NOMO-1 treated with DMSO at 0.1 percent for 48 hours (cell line): Measurements from ENCODE around the gene TBC1D12.
"Not testable (repeated sequence)": the region's sequence is repeated elsewhere in the genome, so short reads cannot be mapped to it uniquely, and the experiment has no call there.

Experiments
- DNase-seq: peaks from one replicate; lab custom pipeline; 2025; ENCODE audit not compliant: unreplicated experiment; lab: John Stamatoyannopoulos, UW

Gene TBC1D12

DNA sequence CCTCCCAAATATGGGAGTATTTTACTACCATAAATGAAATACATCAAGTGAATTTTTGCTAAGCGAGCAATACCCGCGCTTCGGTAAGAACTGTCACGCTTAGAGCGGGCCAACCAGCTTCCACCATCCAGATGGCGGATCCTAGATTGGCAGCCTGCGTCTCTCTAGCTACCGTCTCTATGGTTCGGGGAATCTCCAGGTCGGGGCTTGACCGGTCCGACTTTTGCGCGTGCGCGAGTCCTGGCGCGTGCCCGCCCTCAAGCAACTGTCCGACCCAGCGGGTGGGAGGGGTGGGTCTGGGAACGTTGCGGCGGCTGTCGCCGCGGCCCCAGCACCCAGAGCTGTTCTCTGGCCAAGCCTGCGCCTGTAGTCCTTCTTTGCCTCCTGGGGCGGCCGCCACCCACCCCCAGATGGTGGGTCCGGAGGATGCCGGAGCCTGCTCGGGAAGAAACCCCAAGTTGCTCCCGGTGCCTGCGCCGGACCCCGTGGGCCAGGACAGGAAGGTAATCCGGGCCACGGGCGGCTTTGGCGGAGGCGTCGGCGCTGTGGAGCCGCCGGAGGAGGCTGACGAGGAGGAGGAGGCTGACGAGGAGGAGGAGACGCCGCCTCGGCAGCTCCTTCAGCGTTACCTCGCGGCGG is at the start of gene TBC1D12:
TBC1D12 (plus strand) TSS at position 338 of the 639 bp plus-strand sequence; CDS start at position 411, 73 bp downstream.
- peak; percentile 90 for DNase-seq

DNA sequence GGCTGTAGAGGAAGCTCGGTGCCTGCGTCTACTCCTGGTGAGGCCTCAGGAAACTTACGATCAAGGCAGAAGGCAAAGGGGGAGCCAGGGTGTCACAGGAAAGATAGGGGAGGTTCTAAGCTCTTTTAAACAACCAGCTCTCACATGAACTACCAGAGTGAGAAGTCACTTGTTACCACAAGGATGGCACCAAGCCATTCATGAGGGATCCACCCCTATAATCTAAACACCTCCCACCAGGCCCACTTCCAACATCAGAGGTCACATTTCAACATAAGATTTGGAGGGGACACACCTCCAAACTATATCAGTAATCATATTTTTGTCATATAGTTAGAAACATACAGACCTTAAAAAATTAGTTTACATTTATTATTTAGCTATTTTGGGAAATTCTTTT is 49.0 kb upstream of the TBC1D12 start:
- DNase-seq: no peak

DNA sequence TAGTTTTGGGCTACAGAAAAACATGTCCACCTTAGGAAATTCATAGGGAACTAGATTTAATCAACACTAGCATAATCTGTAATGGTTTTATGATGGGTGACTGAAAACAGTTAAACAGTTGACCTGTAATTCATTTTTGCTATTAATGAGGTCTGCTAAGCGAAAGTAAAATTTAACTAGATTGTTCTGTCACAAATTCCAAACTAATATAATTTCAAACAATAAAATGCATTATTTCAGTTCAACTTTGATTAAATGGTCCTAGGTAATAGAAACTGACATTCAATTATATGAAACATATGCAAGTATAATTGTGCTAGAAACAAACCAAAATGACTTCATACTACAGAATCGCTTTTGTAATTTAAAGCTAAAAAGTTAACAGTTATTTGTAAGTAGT is 46.5 kb upstream of the TBC1D12 start:
- DNase-seq: no peak

- DNase-seq: no peak
Observed at GRCh38 chr10:94357193-94357592, 45.1 kb upstream of the TBC1D12 start.

- no peak for DNase-seq
Observed at GRCh38 chr10:94358480-94358879, 43.9 kb upstream of the TBC1D12 start.

- DNase-seq: no peak
Observed at GRCh38 chr10:94361171-94361794, 41.1 kb upstream of the TBC1D12 start.

- DNase-seq: peak; percentile 83
Observed at GRCh38 chr10:94362360-94363250, 39.7 kb upstream of the TBC1D12 start, which contains the start of gene NOC3L. Gene NOC3L (minus strand): TSS chr10:94362939. CDS start chr10:94362838, 101 bp downstream.

DNA sequence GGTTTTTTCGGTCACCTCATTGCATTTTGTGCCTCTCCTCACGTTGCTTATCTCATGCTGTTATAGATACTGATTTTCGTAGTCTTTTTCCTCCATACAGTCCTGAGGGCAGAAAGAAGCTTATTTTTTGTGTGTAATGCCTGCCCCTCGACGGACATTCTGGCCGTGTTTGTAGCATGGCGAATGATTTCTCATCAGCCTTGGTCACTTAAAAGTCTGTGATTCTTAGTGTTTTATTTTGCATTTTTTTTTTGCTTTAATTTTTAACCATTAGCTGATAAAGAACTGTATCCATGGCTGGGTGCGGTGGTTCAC is 39.1 kb upstream of the TBC1D12 start:
- DNase-seq: no peak

DNA sequence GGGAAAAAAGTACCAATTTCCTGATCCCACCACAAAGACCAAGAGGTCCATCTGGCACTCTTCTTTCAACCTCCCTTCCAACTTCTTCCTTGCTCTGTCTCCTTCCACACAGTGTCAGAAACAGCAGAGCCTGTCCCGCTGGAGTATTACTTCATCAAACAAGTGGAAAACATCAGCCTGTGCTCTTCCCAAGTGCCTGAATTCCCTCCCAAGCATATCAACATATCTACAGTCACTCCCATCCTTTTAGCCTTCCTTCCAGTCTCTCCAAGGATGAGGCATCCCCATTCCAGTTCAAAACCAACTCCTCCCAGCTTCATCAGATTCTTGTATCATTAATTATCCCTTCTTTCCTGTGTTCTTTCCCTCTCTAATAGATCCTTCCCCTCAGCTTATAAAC is 37.9 kb upstream of the TBC1D12 start:
- DNase-seq: no peak

DNA sequence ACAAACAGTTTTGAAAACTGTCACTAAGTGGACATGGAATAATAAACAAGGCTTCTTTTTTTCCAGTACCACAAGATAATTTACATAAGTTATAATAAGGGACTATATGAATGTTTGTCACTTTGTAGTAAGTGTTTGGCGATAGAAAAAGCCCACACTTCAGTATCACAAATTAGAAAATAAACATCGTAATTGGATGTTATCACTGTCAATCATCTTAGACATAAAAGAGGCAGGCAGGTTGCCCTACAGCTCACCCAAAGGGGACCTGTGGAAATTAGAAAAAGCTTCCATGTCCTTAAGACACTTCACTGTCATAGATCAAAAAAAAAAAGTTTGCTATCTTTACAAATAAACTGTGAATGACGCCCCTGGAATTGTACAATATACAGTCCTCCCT is 36.0 kb upstream of the TBC1D12 start:
- no peak for DNase-seq

GRCh38 chr10:94370501-94370900 is 31.8 kb upstream of the TBC1D12 start:
- DNase-seq: no peak

DNA sequence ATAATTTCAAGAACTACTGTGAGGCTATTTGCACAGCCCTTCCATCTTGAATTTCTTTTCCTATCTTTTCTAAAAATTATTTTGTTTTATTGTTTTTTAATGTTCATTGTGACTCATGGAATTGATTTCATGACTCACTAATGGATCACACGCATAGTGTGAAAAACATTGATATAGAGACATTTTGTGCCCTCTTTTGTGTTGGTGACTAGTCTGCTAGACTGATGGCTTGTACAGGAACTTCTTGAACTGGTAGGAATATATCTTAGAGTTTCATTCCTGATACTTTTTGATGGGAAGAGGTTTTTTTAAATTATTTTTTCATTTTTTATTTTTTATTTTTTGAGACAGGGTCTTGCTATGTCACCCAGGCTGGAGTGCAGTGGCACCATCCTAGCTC is 27.0 kb upstream of the TBC1D12 start:
- no peak for DNase-seq

GRCh38 chr10:94376865-94377264 is 25.5 kb upstream of the TBC1D12 start:
- DNase-seq: no peak

GRCh38 chr10:94383530-94383929 is 18.8 kb upstream of the TBC1D12 start:
- peak; percentile 94 for DNase-seq

GRCh38 chr10:94385733-94386132 is 16.6 kb upstream of the TBC1D12 start:
- DNase-seq: not testable (repeated sequence)

- not testable (repeated sequence) for DNase-seq
Observed at GRCh38 chr10:94392117-94392516, 10.2 kb upstream of the TBC1D12 start.

DNA sequence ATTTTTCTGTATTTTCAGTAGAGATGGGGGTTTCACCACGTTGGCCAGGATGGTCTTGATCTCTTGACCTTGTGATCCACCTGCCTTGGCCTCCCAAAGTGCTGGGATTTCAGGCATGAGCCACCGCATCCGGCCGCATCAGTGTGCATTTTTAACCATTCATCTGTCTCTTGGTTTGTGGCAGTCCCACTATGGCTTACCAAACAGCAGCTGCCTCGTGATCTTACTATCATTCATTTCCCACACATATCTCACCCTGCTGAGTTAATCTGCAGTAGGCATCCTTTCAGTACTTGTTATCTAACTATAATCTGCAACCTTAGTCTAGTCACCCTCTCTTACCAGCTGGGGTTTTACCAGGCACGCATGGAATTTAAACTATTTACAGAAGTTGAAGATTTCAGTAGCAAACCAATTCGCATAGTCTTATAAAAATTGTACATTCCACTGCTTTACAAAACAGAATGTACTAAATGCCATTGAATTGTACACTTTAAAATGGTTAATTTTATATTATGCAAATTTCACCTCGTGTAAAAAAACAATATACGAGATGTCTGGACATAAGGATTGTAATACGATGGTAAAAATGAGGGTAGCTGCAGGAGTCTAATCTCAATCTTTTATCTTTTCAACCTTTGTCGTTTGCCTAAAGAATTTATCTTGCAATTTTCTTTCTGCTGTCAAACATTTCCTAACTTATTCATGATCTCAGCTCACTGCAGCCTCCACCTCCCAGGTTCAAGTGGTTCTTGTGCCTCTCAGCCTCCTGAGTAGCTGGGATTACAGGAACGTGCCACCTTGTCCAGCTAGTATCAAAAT is 4.6 kb upstream of the TBC1D12 start:
- no peak for DNase-seq

GRCh38 chr10:94398762-94399161 is 3.6 kb upstream of the TBC1D12 start:
- DNase-seq: no peak

DNA sequence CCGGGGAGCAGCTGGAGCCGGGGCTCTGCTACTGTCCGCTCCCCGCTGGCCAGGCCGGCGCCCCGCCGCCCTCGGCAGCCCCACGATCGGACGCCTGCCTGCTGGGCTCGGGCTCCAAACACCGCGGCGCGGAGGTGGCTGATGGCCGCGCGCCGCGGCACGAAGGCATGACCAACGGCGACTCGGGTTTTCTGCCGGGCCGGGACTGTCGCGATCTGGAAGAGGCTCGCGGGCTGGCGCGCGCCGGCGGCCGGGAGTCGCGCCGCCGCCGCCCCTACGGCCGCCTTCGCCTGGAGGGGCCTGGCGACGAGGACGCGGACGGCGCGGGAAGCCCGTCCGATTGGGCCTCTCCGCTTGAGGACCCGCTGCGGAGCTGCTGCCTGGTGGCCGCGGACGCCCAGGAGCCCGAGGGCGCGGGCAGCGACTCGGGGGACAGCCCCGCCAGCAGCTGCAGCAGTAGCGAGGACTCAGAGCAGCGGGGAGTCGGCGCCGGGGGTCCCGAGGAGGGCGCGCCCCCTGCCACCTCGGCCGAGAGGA is 570 bp downstream of the TBC1D12 start:
- DNase-seq: no peak

GRCh38 chr10:94403380-94404213 is 1.3 kb downstream of the TBC1D12 start:
- peak; percentile 96 for DNase-seq
